Activated CD8-positive, alpha-beta memory T cell treated with anti-CD3 and anti-CD28 coated beads, Interleukin-2, amount 50 U/mL, for 24 hours (primary cell): ENCODE results near the gene ANO1.

Experiments
- DNase-seq: peaks from one replicate; pipeline ENCODE4 v3.0.0-alpha.2; 2020; ENCODE audit errors: extremely low read depth

Gene ANO1

GRCh38 chr11:70072861-70073755, 5.0 kb upstream of the ANO1 start:
- no peak for DNase-seq

- no peak for DNase-seq
These were observed 4.2 kb upstream of the ANO1 start for GRCh38 chr11:70073871-70074371.

DNA sequence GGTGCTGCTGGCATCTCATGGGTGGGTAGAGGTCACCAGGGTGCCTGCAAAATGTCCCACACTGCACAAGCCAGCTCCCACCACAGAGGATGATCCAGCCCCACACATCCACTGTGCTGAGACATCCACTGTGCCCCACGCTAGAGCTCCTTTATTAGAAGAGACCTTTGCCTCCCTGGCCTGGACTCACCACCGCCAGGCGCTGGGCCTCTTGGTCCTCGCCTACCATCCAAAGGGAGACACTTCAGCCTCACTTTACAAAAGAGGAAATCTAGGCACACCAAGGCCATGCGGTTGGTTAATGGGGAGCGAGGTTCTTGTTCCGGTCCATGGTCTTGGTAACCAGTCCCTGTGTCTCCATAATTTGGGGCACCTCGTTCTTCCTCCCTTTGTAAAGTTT, 3.4 kb upstream of the ANO1 start:
- no peak for DNase-seq

DNA sequence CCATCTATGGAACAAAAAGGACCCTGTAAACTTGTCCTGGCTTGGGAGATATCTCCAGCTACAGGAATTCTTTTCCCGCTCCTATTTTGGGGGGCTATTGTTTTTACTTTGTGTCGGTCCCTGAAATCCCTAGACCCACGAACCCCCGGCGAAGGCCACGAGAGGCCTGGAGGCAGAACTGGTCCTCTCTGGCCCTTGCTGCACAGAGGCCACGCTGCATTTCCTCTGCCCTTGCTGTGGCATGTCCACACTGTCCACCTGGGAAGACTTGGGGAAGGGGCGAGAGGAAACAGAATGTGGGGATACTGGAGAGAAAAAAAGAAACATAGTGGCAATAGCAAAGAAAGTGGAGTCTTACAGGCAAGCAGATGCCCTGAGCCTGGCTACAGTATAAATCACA, 2.3 kb upstream of the ANO1 start:
- DNase-seq = no peak

DNA sequence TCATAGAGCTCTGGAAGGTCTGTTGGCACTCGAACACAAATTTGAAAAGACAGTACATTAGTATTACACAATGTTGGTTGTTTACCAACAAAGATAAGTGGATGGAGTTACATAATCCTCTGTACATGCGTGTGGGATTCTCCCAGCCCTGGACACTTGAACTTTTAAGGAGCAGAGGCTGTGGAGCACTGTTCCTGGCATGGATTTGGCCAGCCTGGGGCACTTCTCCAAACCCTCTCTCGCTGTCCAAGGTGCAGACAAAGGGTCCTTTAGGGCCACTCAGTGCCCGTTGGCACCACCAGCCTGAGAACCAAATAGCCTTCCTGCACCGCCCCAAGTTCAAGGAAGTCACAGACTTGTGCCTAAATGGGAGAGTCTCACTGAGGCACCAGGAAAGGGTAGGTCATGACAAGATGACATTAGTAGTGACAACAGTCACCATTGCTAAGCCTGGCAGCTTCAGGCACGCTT, 1.6 kb upstream of the ANO1 start:
- no peak for DNase-seq

DNA sequence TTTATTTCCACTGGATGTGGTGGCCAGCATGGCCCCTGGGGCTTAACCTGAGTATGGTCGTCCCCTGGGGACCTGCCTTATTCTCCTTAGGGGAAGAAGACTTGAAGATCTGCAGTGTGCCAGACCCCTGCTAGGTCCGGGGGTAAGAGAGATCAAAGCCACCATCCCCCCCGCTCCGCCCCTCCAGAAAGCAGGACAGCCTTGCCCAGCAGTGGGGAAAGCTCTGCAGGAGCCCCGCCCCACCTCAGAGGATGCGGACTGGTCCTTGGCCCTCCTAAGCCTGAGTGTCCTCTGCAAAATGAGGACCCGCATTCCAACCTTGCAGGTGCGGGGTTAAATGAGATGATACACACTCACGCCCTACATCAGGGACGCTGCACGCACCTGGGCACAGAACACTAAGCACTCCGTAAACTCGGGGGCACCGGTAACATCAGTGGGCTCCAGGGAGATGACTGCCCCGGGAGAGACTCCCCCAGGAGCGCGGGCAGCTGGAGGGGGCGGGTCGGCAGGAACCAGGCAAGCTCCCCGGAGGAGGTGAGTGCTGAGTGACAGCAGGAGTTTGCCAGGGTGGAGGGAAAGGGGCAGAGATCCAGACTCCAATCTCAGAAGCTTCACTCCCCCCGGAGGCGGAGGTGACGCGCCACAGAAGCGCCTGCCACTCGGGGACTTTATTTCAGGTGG, 564 bp upstream of the ANO1 start:
- DNase-seq = no peak

- no peak for DNase-seq
These were observed 882 bp downstream of the ANO1 start for GRCh38 chr11:70078781-70079616.

GRCh38 chr11:70079691-70080090, 1.6 kb downstream of the ANO1 start:
- no peak for DNase-seq

GRCh38 chr11:70080763-70081162, 2.6 kb downstream of the ANO1 start:
- DNase-seq = no peak

- no peak for DNase-seq
These were observed 4.7 kb downstream of the ANO1 start for GRCh38 chr11:70082829-70083228.

- no peak for DNase-seq
These were observed 6.2 kb downstream of the ANO1 start for GRCh38 chr11:70084046-70084984.

- DNase-seq = no peak
These were observed 8.0 kb downstream of the ANO1 start for GRCh38 chr11:70085815-70086769.

DNA sequence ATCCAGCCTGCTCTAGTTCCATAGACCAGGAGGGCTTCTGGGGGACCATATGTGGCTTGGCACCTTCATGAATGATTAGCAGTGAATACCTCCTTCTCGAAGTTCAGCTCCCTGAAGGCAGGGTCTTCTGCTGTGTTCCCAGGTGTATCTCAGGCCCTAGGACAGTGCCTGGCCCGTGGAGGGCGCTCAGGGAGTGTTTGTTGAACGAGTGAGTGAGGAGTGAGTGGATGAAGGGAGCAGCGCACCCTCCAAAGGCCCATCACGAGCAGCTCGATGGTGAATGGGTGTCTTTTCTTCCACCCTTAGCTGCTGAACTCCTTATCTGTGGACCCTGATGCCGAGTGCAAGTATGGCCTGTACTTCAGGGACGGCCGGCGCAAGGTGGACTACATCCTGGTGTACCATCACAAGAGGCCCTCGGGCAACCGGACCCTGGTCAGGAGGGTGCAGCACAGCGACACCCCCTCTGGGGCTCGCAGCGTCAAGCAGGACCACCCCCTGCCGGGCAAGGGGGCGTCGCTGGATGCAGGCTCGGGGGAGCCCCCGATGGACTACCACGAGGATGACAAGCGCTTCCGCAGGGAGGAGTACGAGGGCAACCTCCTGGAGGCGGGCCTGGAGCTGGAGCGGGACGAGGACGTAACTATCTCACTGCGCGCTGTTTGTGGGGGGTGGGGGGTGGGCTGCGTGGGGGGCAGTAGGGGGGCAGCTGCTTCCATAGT, 9.5 kb downstream of the ANO1 start:
- no peak for DNase-seq

- no peak for DNase-seq
These were observed 10.7 kb downstream of the ANO1 start for GRCh38 chr11:70088735-70089250.

DNA sequence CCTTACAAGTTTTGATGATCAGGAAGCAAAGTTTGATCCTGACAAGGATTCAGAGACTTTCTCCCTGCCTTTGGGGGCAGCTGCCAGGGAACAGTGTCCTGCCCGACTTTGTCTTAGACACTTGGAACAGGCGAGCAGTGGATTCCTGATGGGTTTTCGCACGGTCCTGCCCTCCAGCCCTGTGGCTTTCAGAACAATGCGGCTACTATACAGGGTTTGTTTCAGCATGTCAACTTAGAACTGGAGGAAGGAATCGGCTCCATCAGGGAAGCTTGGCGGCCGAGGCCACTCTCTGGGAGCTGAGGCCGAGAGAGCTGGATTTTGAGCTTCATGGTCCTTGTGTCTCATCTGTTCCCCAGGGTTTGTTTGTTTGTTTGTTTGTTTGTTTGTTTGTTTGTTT, 11.5 kb downstream of the ANO1 start:
- DNase-seq = no peak

DNA sequence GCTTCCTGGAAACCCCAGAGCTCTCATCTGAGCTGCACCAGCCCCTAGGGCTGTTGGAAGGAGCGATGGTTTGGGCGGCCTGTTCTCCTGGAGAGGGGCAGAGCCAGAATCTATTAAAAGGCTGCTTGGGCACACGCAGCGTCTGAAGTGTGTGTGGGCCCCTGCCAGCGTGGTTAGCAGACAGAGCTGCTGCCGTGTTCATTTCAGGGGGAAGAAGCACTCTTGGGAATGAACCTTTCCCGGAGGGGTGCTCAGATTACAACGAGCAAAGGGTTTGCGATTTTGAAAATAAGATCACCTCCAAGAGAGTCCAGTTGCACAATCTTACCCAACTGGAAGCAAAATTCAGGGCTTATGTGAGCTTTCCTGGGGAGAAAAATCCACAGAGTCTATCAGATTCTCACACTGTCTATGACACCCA, 12.9 kb downstream of the ANO1 start:
- no peak for DNase-seq

- no peak for DNase-seq
These were observed 13.5 kb downstream of the ANO1 start for GRCh38 chr11:70091638-70092037.

DNA sequence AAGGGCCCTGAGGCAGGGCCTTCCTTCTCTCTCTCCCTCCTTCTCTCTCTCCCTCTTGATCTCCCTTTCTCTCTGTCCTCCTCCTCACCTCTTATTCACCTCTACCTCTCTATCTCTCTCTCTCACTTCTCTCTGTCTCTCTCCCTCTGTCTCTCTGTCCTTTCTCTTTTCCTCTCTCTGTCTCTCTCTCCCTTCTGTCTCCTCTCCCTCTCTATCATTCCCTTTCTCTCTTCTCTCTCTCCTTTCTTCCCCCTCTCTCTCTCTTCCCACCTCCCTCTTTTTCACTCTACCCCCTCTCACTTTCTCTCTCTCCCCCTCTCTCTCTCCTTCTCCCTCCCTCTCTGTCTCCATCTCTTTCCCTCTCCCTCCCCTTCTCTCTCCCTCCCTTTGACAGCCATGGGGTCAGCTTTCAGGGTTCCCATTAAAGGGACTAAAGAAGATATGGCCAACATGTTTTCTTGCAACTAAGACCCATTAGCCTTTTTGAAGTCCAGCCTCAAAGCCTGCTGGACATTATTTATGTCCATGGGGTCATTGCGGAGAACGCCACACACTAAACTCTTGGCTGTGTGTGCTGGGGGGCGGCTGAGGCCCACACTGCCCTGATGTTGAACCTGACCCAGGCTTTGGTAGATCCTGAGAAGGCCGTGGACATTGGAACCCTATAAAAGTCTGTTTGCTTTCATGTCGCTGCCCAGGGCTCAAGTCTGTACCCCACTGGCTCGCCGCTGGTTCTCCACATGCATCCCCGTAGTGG, 15.0 kb downstream of the ANO1 start:
- DNase-seq = no peak
